Measurements from ENCODE around the gene FGF3. TPM values are rescaled to one million over a fixed set of nuclear protein-coding genes. Genes with fewer than 3 reads are reported as not detected.
"Not testable (repeated sequence)": the region's sequence is repeated elsewhere in the genome, so short reads cannot be mapped to it uniquely, and the experiment has no call there.

The FGF3 gene
- total RNA-seq, 1 donor from 2014 or later, result not detected

DNA sequence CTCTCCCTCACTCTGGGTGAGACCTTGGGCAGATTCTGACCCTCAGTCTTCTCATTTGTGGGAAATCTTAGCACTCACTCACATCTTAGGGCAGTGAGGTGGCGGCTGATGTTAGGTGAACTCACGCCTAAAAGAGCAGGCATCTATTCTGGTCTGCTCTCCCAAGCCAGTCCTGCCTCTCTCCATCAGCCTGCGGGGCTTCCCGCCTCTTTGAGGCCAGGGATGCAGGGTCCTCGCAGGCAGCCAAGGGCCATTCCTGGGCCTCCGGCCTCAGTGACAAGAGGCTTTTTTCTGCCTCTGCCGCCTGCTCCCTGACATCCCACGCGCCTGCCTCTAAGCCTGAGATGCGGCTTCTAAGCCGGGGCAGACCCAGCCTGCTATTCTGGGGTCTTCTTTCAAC, 30.3 kb downstream of the FGF3 start:
- ATAC-seq (no peak), DNase-seq (ENCODE audit: missing footprints) (no peak)
- intact Hi-C loops (cut with DNase I), result no loop called here

GRCh38 chr11:69787906-69788305, 31.3 kb downstream of the FGF3 start:
- DNase-seq (ENCODE audit: missing footprints), result no peak
- ATAC-seq, result no peak
- intact Hi-C loops (cut with DNase I), result no loop called here

DNA sequence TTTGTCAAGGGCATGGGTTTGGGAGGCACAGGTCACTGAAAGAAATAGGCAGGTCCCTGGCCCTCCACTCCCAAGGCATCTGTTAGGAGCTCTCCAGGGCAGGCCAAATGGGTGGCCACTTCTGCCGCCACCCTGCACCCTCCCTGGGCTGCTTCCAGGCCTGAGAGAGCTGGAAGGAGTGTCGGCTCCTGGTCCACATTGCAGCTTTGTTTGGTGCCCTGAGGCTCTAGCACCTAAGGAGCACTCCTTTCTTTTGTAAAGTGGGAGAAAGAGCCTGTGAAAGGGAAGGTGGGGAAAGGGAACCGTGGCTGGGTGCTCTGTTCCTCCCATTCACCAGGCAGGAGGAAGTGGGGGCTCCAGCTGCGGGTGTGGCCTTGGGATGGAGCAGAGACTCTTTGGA, 31.8 kb downstream of the FGF3 start:
- intact Hi-C loops (cut with DNase I), result no loop called here
- no peak for ATAC-seq
- no peak for DNase-seq (ENCODE audit: missing footprints)

GRCh38 chr11:69781241-69781640, 38.0 kb downstream of the FGF3 start:
- DNase-seq (ENCODE audit: missing footprints) (no peak), ATAC-seq (no peak)
- intact Hi-C loops (cut with DNase I), result no loop called here

DNA sequence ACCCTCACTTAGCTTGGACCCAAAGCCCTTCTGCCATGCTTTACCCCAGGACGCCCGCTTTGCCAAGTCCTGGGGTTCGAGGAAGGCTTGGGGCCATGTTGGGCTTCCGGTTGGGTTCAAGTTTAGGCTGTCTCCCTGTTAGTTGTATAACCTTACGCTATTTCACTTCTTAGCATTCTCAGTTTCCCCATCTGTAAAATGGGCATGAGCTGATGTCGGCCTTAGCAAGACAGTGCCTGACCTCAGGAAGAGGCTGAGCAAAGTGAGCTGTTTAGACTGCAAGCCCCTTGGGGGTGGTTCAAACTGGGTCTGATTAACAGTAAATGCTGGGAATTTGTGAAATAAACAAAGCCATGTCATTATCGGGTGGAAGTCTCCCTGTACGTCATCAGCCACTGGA, 40.8 kb downstream of the FGF3 start:
- ATAC-seq (no peak), DNase-seq (ENCODE audit: missing footprints) (no peak)
- intact Hi-C loops (cut with DNase I), result no loop called here

DNA sequence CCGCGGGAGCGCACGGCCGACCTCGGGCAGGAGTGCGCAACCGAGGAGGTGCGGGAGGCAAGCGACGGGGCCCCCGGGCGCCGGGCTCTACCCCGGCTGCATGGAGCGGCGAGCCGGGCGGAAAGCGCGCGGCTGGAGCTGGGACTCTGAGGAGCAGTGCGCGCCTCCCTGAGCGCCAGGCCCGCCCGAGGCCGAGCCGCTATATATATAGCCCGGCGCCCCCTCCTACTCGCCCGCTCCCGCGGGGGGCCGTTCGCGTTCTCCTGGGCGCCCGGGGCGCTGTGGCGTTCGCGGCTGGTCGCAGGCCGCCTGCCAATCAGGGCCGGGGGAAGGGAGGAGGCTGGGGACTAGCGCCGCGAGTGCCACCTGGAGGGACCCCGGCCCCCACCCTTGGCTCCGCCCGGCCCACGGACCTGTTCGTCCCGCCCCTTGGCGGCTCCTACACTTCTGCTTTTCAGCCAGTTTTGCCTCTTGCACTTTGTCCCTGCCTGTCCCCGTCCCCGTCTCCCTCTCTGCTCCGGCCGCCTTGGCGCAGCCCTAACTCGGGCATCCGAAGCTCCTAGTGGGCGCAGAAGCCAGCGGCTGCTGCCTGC, 44.0 kb downstream of the FGF3 start, which contains the start of gene FGF4:
FGF4 (minus strand) TSS at position 179 of the 593 bp plus-strand sequence. CDS start 257 bp downstream, outside the sequence.
- intact Hi-C loops (cut with DNase I), result no loop called here

DNA sequence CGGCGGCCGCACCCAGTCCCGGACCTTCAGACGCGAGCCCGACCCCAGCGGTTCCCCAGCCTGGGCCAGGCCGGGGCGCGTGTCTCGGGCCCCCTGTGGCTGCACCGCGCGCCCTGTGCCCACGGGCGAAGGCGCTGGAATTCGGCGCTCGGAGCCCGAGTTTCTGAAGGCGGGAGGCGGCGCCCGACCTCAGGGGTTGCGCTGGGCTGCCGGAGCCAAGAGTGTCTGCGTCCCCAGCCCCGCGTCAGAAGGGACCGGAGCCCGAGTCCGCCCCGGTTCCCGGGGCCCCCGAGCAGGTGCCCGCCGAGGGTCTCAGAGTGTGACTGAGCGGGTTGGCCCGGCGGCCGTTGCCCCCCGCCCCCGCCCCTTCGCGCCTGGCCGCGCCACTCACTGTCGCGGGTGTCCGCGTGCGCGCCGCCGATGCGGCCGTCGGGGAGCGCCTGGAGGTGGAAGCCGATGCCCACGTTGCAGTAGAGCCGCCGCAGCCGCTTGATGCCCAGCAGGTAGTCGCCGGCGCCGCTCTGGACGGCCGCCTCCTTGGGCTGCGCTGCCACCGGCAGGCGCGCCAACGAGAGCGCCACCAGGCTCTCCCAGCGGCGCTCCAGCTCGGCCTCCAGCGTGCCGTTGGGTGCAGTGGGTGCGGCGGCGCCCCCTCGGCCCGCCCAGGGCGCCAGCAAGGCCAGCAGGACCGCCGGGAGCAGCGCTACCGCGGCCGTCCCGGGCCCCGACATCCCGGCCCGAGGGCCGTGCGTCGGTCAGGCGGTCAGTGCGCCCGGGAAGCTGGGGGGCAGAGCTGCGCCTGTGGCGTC, 44.7 kb downstream of the FGF3 start:
- ATAC-seq, result no peak
- intact Hi-C loops (cut with DNase I), result no loop called here
- no peak for DNase-seq (ENCODE audit: missing footprints)

More for the DNA sequence above, 44.0 kb downstream of the FGF3 start, which contains the start of gene FGF4:
- ATAC-seq (no peak), DNase-seq (ENCODE audit: missing footprints) (no peak)

DNA sequence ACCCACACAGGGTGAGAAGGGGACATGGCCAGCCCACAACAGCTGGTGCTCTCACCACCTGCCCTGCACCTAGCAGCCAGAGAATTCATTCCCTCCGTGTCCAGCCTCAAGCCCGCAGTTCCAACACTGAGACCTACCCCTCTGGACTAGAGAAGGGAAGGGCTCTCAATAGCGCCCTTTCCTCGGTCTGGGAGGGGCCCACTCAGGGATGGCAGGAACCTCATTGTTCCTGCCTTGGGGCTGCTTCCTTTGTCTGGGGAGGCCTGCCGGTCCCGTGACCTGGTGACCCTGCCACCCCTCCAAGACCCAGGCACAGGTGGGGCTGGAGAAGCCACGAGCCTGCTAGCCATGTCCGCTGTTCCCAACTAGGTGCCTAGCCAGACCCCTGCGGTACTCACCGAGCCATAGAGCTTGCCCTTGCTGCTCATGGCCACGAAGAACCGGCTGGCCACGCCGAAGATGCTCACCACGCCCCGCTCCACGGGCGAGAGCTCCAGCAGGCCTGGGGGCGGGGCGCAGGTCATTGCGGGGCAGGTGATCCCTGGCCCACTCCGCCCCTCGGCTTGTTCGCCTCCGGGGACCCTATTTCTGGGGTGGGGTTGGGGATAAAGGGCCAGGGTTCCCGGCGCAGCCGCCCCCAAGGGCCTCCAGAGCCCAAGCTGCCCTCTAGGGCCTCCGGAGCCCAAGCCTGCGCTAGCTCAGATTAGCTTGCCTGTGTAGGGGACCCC, 45.4 kb downstream of the FGF3 start:
- no peak for DNase-seq (ENCODE audit: missing footprints)
- intact Hi-C loops (cut with DNase I), result no loop called here
- no peak for ATAC-seq

DNA sequence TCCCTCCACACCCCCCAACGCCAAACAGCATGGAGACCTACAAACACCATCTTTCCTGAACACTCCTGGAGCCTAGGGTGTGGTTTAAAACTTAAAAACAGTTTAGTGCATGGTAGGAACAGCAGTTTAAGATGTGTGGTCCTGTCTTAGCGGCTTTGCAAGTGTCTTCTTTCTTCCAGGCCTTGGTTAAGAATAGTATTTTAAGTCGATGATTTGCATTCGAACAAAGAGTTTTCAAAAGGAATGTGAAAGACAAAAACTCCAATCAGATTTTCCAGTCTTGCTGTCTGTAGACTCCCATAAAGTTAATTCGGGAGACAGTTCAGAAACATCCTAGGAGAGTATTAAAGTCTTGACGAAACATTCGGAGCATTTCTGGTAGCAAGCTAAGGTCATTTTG, 47.8 kb downstream of the FGF3 start:
- no peak for ATAC-seq
- intact Hi-C loops (cut with DNase I), result no loop called here
- no peak for DNase-seq (ENCODE audit: missing footprints)

- no peak for DNase-seq (ENCODE audit: missing footprints)
- no peak for ATAC-seq
- intact Hi-C loops (cut with DNase I), result no loop called here
Observed at GRCh38 chr11:69770540-69770939, 48.7 kb downstream of the FGF3 start.

DNA sequence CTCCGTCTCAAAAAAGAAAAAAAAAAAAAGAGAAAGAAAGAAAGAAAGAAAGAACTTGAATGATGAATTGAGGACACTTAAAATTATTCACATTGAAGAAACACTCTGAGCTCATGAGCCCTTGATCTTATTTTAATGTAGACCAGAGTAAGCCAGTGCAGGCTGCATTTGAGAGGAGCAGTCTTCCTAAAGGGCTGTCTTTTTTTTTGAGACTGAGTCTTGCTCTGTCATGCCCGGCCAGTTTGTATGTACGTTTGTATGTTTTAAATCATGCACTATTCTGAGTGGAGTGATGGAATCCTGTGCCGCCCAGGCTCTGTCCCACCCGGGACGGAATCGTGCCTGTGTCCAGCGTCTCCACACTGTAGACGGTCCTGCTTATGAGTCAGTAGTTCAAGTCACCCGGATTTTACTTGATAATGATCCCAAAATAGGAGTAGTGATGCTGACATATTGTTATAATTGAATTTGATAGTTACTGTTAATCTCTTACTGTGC, 53.7 kb downstream of the FGF3 start:
- ATAC-seq, result no peak
- DNase-seq (ENCODE audit: missing footprints), result no peak
- intact Hi-C loops (cut with DNase I), result no loop called here

DNA sequence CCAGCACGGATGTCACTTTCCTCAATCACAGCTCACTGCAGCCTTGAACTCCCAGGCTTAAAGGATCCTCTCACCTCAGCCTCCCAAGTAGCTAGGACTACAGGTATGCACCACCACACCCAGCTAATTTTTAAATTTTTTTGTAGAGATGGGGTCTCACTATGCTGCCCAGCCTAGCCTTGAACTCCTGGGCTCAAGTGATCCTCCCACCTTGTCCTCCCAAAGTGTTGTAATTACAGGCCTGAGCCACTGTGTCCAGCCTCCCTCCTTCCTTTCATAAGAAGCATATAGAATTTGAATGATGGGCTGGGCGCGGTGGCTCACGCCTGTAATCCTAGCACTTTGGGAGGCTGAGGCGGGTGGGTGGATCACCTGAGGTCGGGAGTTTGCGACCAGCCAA, 54.3 kb downstream of the FGF3 start:
- DNase-seq (ENCODE audit: missing footprints); intact Hi-C loops (cut with DNase I); ATAC-seq: not testable (repeated sequence)

GRCh38 chr11:69760319-69760718, 58.9 kb downstream of the FGF3 start:
- DNase-seq (ENCODE audit: missing footprints), result no peak
- no peak for ATAC-seq
- intact Hi-C loops (cut with DNase I), result no loop called here

Other genes with a start within 250 kb of the FGF3 start
- 145 TPM for gene CCND1, start 178.3 kb downstream of the FGF3 start, total RNA-seq
- gene LTO1, start 144.1 kb downstream of the FGF3 start, total RNA-seq, result 9.2 TPM
- not detected for gene FGF19, start 115.4 kb downstream of the FGF3 start, total RNA-seq
- not detected for gene FGF4, start 44.1 kb downstream of the FGF3 start, total RNA-seq